HepG2 (cell line): ENCODE measurements around the gene VGLL4. TPM values are rescaled to one million over a fixed set of nuclear protein-coding genes. Genes with fewer than 3 reads are reported as not detected.

ENCODE experiments used
- ATAC-seq: fragments of 200-7000 bp; cut with Tn5 transposase; 3 replicates; pipeline ENCODE4 v1.9.1; 2020; ENCODE audit warnings: mild to moderate bottlenecking, moderate library complexity
- BruUV-seq: library from RNA; stranded (reverse); fragments of 400-500 nt; replicated peaks from 2 replicates; lab custom pipeline; 2021; lab: Mats Ljungman, UMichigan
- CTCF ChIA-PET: fragments of 300-600 bp; formaldehyde crosslinking; extraction: SDS; loops from one replicate; lab custom pipeline; 2021; ENCODE audit warnings: low total read pairs, inconsistent platforms, low intra/inter-chr PET ratio; lab: Yijun Ruan, JAX
- POLR2A ChIA-PET: fragments of 350-600 bp; sonication (Branson Sonifier 250); formaldehyde crosslinking; loops from one replicate; lab custom pipeline; 2020; ENCODE audit warnings: antibody characterized with exemption, inconsistent platforms; lab: Yijun Ruan, JAX
- DNase-seq: peaks from one replicate; pipeline ENCODE4 v3.0.0-alpha.2; 2015; ENCODE audit warnings: low spot score
- FAIRE-seq: peaks from 3 replicates; lab custom pipeline; 2011; peaks lifted over from hg19 to GRCh38; lab: Jason Lieb, UNC
- H2AFZ ChIP-seq: one replicate; pipeline ENCODE4 v1.6.1; 2011; ENCODE audit warnings: low read length, inconsistent platforms
- H3K27ac ChIP-seq: fragments of 300-600 bp; 3 replicates; pipeline ENCODE4 v1.8.0; 2011; ENCODE audit warnings: mixed run types, mild to moderate bottlenecking, mixed read lengths, low read length, inconsistent platforms; ENCODE audit not compliant: insufficient read depth; ENCODE audit errors: extremely low read length
- H3K27me3 ChIP-seq, 2 experiments: fragments of 200-600 bp in 1 of 2; 2 replicates in 1 of 2; 3 replicates in 1 of 2; pipeline versions ENCODE4 v1.6.0 to v1.8.0; 2011; ENCODE audit warnings: low read length in 2 of 2, mild to moderate bottlenecking in 2 of 2, moderate library complexity in 2 of 2, inconsistent platforms in 1 of 2; ENCODE audit not compliant: insufficient read depth in 2 of 2, control insufficient read depth in 1 of 2
- H3K36me3 ChIP-seq, 2 experiments: fragments of 200-600 bp in 1 of 2; replicated peaks in 1 of 2; 2 replicates in 1 of 2; 3 replicates in 1 of 2; pipeline versions ENCODE4 v1.5.1 to v1.8.0; 2011; ENCODE audit warnings: low read length in 2 of 2, inconsistent platforms in 1 of 2; ENCODE audit not compliant: insufficient read depth in 2 of 2, control insufficient read depth in 1 of 2
- H3K4me1 ChIP-seq: 2 replicates; pipeline ENCODE4 v1.5.1; 2012; ENCODE audit warnings: low read length, inconsistent platforms; ENCODE audit not compliant: insufficient read depth
- H3K4me2 ChIP-seq: 2 replicates; pipeline ENCODE4 v1.6.0; 2011; ENCODE audit warnings: low read depth, low read length, inconsistent platforms
- H3K4me3 ChIP-seq, 3 experiments: fragments of 200-600 bp in 1 of 3; sonication (generic), shearing (Covaris generic) in 1 of 3; replicated peaks in 1 of 3; 2 replicates each; pipeline ENCODE4 v1.5.1; 2011 to 2016; ENCODE audit warnings: low read length in 3 of 3, inconsistent platforms in 2 of 3, low read depth in 2 of 3, mild to moderate bottlenecking in 2 of 3, control low read depth in 1 of 3, mixed read lengths in 1 of 3; ENCODE audit not compliant: insufficient read depth in 1 of 3
- H3K79me2 ChIP-seq: one replicate; pipeline ENCODE4 v1.6.1; 2011; ENCODE audit warnings: low read length, inconsistent platforms; ENCODE audit not compliant: insufficient read depth
- H3K9ac ChIP-seq: 2 replicates; pipeline ENCODE4 v1.6.0; 2011; ENCODE audit warnings: mild to moderate bottlenecking, low read depth, low read length, inconsistent platforms; ENCODE audit not compliant: insufficient read depth
- H3K9me3 ChIP-seq: 2 replicates; pipeline ENCODE4 v1.5.1; 2012; ENCODE audit warnings: mild to moderate bottlenecking, low read length
- H4K20me1 ChIP-seq: 2 replicates; pipeline ENCODE4 v1.6.0; 2011; ENCODE audit warnings: inconsistent platforms, mild to moderate bottlenecking, low read length, moderate library complexity; ENCODE audit not compliant: insufficient read depth
- ASH2L ChIP-seq: fragments of 300-600, 200-600 bp; sonication (generic); IDR thresholded peaks from 2 replicates; pipeline ENCODE4 v1.7.0; 2017; ENCODE audit warnings: low read depth, mild to moderate bottlenecking, moderate library complexity, mixed read lengths, low read length; ENCODE audit not compliant: insufficient read length
- CC2D1A ChIP-seq: sonication (generic); formaldehyde crosslinking; IDR thresholded peaks from 2 replicates; pipeline ENCODE4 v1.8.1; 2023; ENCODE audit warnings: mild to moderate bottlenecking, missing genetic modification reagents
- EP300 ChIP-seq, 3 experiments: sonication (generic) in 1 of 3; formaldehyde crosslinking in 1 of 3; IDR thresholded peaks; 2 replicates each; pipeline versions ENCODE4 v1.5.1 to v1.6.1; 2011 to 2020; ENCODE audit warnings: low read depth in 2 of 3, low read length in 2 of 3, borderline replicate concordance in 1 of 3, improper control_type of control experiment in 1 of 3, mild to moderate bottlenecking in 1 of 3, missing genetic modification reagents in 1 of 3, moderate library complexity in 1 of 3
- KDM6A ChIP-seq: IDR thresholded peaks from 2 replicates; pipeline ENCODE4 v1.6.1; 2016; ENCODE audit warnings: low read depth
- NAIF1 ChIP-seq: sonication (generic); formaldehyde crosslinking; IDR thresholded peaks from 2 replicates; pipeline ENCODE4 v1.5.0; 2020; ENCODE audit warnings: mild to moderate bottlenecking, missing genetic modification reagents, borderline replicate concordance
- NCOR1 ChIP-seq: fragments of 200-600 bp; sonication (generic); IDR thresholded peaks from 2 replicates; pipeline ENCODE4 v1.7.0; 2017; ENCODE audit warnings: antibody characterized with exemption, low read length, borderline replicate concordance
- NFIC ChIP-seq: IDR thresholded peaks from 2 replicates; pipeline ENCODE4 v1.6.1; 2012; ENCODE audit warnings: mild to moderate bottlenecking, low read length, inconsistent platforms
- POGZ ChIP-seq: sonication (generic); formaldehyde crosslinking; IDR thresholded peaks from 2 replicates; pipeline ENCODE4 v1.4.0; 2020; ENCODE audit warnings: mild to moderate bottlenecking, missing genetic modification reagents
- SAP130 ChIP-seq: IDR thresholded peaks from 2 replicates; pipeline ENCODE4 v1.6.1; 2016; ENCODE audit warnings: low read depth
- SPEN ChIP-seq: sonication (generic); formaldehyde crosslinking; IDR thresholded peaks from 2 replicates; pipeline ENCODE4 v1.5.1; 2020; ENCODE audit warnings: low read depth, mild to moderate bottlenecking, missing genetic modification reagents
- ZFP36L1 ChIP-seq: sonication (generic); formaldehyde crosslinking; IDR thresholded peaks from 2 replicates; pipeline ENCODE4 v1.8.0; 2022; ENCODE audit warnings: mild to moderate bottlenecking, missing genetic modification reagents, moderate library complexity
- ZNF180 ChIP-seq: sonication (generic); formaldehyde crosslinking; IDR thresholded peaks from 2 replicates; pipeline ENCODE4 v1.4.0; 2020; ENCODE audit warnings: low read depth, missing genetic modification reagents, borderline replicate concordance
- ZNF34 ChIP-seq: sonication (generic); formaldehyde crosslinking; IDR thresholded peaks from 2 replicates; pipeline ENCODE4 v1.4.0; 2020; ENCODE audit warnings: mild to moderate bottlenecking, missing genetic modification reagents, borderline replicate concordance
- ZNF484 ChIP-seq: sonication (generic); formaldehyde crosslinking; IDR thresholded peaks from 2 replicates; pipeline ENCODE4 v1.5.1; 2020; ENCODE audit warnings: mild to moderate bottlenecking, low read depth, missing genetic modification reagents, borderline replicate concordance
- ZNF549 ChIP-seq: sonication (generic); formaldehyde crosslinking; IDR thresholded peaks from 2 replicates; pipeline ENCODE4 v1.5.0; 2020; ENCODE audit warnings: missing genetic modification reagents
- ZSCAN31 ChIP-seq: sonication (generic); formaldehyde crosslinking; IDR thresholded peaks from 2 replicates; pipeline ENCODE4 v1.5.0; 2020; ENCODE audit warnings: low read depth, mild to moderate bottlenecking, missing genetic modification reagents
- WGBS: methylation state at CpG from one replicate; pipeline ENCODE4 v1.1.6; 2017; ENCODE audit warnings: low lambda C conversion rate; 5-methylcytosine and 5-hydroxymethylcytosine counted together
- in situ Hi-C: cut with HindIII; loops from 2 replicates; pipeline ENCODE4 v1.10.0; 2017; ENCODE audit warnings: low pct_unique_long_range_greater_than_20kb; ENCODE audit not compliant: extremely low pct_ligation_motif_present
- intact Hi-C: fragments of 100-400 bp; cut with micrococcal nuclease; formaldehyde crosslinking; loops from one replicate; pipeline ENCODE4 v1.10.0; 2022; ENCODE audit not compliant: unreplicated experiment
- polyA plus RNA-seq, 8 experiments: library from polyadenylated mRNA; depleted of rRNA in 3 of 8; stranded (reverse) in 7 of 8; unstranded in 1 of 8; fragments of >200 nt; fragmentation: Illumina TruSeq in 4 of 8; extraction: Trizol in 4 of 8; gene quantifications; 2 replicates each; pipeline versions ENCODE4 v1.2.1 to v1.2.3, GENCODE V29; 2011 to 2016; ENCODE audit warnings: low read depth in 4 of 8, missing spikeins in 1 of 8, mixed read lengths in 1 of 8; ENCODE audit not compliant: insufficient read depth in 1 of 8
- total RNA-seq, 5 experiments: library from RNA; depleted of rRNA; stranded (reverse); fragments of >200 nt; fragmentation: Illumina TruSeq; extraction: Trizol; gene quantifications; 2 replicates each; pipeline ENCODE4 v1.2.3, GENCODE V29; 2016; ENCODE audit warnings: low read depth in 1 of 5
- TF ChIP-seq, protein P1 (sequence below): sonication (generic); formaldehyde crosslinking; IDR thresholded peaks from 2 replicates; pipeline ENCODE4 v1.4.0; 2020; ENCODE audit warnings: mild to moderate bottlenecking, missing genetic modification reagents
- TF ChIP-seq, protein P2 (sequence below): sonication (generic); formaldehyde crosslinking; IDR thresholded peaks from 2 replicates; pipeline ENCODE4 v1.4.0; 2020; ENCODE audit warnings: missing genetic modification reagents
- TF ChIP-seq, protein P3 (sequence below): sonication (generic); formaldehyde crosslinking; IDR thresholded peaks from 2 replicates; pipeline ENCODE4 v1.5.0; 2020; ENCODE audit warnings: mild to moderate bottlenecking, missing genetic modification reagents, borderline replicate concordance
- TF ChIP-seq, protein P4 (sequence below): fragments of 450-650 bp; IDR thresholded peaks from 2 replicates; pipeline ENCODE4 v1.6.1; 2017

The VGLL4 gene
- total and polyA plus RNA-seq, 2 of the 13 experiments (the other 11 are each of a cell fraction or from before 2014, with no cell fraction given), result 23.2 to 39.0 TPM

DNA sequence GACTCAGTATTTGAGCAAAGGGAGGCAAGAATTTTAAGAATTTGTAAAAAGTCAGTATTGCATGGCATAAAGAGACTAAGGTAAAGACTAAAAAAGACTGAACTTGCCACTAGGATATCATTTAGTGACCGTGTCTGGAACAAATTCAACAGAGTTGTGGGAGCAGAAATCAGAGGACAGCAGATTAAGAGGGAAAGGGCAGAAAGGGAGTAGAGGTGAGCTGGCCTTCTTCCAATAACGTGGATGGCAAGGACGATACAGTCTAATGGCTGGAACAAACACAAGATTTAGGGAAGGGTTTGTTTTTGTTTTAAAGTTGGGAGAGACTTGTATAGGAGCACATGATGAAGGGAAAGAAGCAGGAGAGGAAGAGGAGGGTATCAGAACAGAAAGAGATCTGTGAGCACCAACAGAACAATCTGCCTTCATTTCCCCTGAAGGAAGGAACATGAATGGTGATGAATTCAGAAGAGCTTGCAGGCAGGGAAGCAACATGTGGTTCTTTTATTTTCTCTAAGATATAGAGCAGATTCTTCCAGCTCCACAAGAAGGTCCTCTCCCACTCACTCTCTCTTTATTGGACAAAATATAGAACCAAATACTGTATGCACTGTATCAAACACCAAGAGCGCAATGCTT is 8.6 kb downstream of the VGLL4 start:
- ChIA-PET CTCF (no interaction called here), POLR2A (interaction anchor here (2.1 kb wide), 1 partner anchor 12 kb away, joined by 5 read pairs; no protein-coding TSS in a partner anchor)
- TF ChIP-seq KDM6A (CRISPR knock-in tag), result no peak
- no peak for TF ChIP-seq SAP130 (CRISPR knock-in tag)
- no peak for TF ChIP-seq CC2D1A (CRISPR knock-in tag)
- TF ChIP-seq NAIF1 (CRISPR knock-in tag), result no peak
- TF ChIP-seq ZNF549 (CRISPR knock-in tag), result no peak
- TF ChIP-seq, protein P1, sequence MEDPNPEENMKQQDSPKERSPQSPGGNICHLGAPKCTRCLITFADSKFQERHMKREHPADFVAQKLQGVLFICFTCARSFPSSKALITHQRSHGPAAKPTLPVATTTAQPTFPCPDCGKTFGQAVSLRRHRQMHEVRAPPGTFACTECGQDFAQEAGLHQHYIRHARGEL (CRISPR knock-in tag), result no peak
- TF ChIP-seq NCOR1, result no peak
- TF ChIP-seq, protein P2, sequence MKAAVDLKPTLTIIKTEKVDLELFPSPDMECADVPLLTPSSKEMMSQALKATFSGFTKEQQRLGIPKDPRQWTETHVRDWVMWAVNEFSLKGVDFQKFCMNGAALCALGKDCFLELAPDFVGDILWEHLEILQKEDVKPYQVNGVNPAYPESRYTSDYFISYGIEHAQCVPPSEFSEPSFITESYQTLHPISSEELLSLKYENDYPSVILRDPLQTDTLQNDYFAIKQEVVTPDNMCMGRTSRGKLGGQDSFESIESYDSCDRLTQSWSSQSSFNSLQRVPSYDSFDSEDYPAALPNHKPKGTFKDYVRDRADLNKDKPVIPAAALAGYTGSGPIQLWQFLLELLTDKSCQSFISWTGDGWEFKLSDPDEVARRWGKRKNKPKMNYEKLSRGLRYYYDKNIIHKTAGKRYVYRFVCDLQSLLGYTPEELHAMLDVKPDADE (CRISPR knock-in tag), result no peak
- no peak for TF ChIP-seq POGZ (CRISPR knock-in tag)
- TF ChIP-seq NFIC, result no peak
- TF ChIP-seq ZSCAN31 (CRISPR knock-in tag), result no peak
- TF ChIP-seq, protein P3, sequence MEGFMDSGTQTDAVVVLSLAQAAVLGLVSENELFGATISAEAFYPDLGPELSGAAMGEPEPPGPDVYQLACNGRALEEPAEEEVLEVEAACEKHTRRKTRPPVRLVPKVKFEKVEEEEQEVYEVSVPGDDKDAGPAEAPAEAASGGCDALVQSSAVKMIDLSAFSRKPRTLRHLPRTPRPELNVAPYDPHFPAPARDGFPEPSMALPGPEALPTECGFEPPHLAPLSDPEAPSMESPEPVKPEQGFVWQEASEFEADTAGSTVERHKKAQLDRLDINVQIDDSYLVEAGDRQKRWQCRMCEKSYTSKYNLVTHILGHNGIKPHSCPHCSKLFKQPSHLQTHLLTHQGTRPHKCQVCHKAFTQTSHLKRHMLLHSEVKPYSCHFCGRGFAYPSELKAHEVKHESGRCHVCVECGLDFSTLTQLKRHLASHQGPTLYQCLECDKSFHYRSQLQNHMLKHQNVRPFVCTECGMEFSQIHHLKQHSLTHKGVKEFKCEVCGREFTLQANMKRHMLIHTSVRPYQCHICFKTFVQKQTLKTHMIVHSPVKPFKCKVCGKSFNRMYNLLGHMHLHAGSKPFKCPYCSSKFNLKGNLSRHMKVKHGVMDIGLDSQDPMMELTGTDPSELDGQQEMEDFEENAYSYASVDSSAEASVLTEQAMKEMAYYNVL (CRISPR knock-in tag), result no peak
- TF ChIP-seq ZFP36L1 (CRISPR knock-in tag), result no peak
- no peak for TF ChIP-seq ZNF484
- no peak for TF ChIP-seq ASH2L
- TF ChIP-seq ZNF34, result no peak
- no peak for TF ChIP-seq SPEN
- TF ChIP-seq, protein P4, sequence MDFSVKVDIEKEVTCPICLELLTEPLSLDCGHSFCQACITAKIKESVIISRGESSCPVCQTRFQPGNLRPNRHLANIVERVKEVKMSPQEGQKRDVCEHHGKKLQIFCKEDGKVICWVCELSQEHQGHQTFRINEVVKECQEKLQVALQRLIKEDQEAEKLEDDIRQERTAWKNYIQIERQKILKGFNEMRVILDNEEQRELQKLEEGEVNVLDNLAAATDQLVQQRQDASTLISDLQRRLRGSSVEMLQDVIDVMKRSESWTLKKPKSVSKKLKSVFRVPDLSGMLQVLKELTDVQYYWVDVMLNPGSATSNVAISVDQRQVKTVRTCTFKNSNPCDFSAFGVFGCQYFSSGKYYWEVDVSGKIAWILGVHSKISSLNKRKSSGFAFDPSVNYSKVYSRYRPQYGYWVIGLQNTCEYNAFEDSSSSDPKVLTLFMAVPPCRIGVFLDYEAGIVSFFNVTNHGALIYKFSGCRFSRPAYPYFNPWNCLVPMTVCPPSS, result no peak
- no peak for TF ChIP-seq ZNF180
- TF ChIP-seq EP300 (IDR thresholded peaks at IDR 0.05; ENCODE audit: low read depth in 2 of 2, low read length in 2 of 2), result no peak
- no peak for TF ChIP-seq EP300 (CRISPR knock-in tag; IDR thresholded peaks at IDR 0.05; ENCODE audit: borderline replicate concordance)
- Histone ChIP-seq H3K27ac (no peak overlapping the region), H3K4me3 (no peak overlapping the region), H2AFZ (no peak overlapping the region), H3K9me3 (no peaks in the 10 kb centered on the region), H3K4me1 (peaks cover 82% of the 10 kb centered on the region), H3K4me2 (no peak overlapping the region), H3K27me3 (no peaks in the 10 kb centered on the region), H3K9ac (no peak overlapping the region), H4K20me1 (peaks cover 38% of the 10 kb centered on the region), H3K79me2 (peaks cover 97% of the 10 kb centered on the region), H3K36me3 (0 out of 5 replicates have a peak, but pooled peaks cover 0 to 5% of the 10 kb centered on the region in 2 experiments)
- ATAC-seq, result no peak
- no peak for FAIRE-seq
- in situ Hi-C loops (no loop called here), intact Hi-C loops (no loop called here)
- BruUV-seq, result no TSS peak
- DNase-seq, result no peak
- WGBS, result 91% methylated on average over 4 of the region's 4 CpGs
